Hepatocyte (in vitro differentiated cells): Measurements from ENCODE around the gene UQCC2.

Source experiments
- EZH2 ChIP-seq: fragments of 200-600 bp; sonication (generic); IDR thresholded peaks from 2 replicates; pipeline ENCODE4 v1.6.1; 2016; ENCODE audit warnings: antibody characterized with exemption, mild to moderate bottlenecking, borderline replicate concordance
- TF ChIP-seq, protein P1 (sequence below): fragments of 200-600 bp; sonication (generic); IDR thresholded peaks from 2 replicates; pipeline ENCODE4 v1.5.1; 2016; ENCODE audit warnings: antibody characterized with exemption, mild to moderate bottlenecking; ENCODE audit not compliant: poor library complexity

DNA sequence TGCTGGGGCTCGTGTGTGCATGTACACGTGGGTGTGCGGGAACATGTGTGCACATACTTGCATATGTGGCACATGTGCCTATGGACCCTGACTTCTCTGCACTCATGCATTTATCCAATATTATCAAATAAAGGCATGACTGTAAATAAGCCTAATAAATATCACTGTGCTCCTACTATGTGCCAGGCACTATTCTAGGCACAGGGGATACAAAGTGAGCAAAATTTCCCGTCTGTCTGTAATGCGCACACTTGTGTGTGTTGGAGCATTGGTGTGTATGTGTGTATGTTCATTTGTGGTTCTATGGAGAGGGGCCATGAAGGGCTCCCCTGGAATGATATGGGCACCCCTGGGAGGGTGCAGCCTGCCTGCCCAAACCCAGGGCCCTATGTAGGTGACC is 48.5 kb downstream of the UQCC2 start:
- TF ChIP-seq, protein P1, sequence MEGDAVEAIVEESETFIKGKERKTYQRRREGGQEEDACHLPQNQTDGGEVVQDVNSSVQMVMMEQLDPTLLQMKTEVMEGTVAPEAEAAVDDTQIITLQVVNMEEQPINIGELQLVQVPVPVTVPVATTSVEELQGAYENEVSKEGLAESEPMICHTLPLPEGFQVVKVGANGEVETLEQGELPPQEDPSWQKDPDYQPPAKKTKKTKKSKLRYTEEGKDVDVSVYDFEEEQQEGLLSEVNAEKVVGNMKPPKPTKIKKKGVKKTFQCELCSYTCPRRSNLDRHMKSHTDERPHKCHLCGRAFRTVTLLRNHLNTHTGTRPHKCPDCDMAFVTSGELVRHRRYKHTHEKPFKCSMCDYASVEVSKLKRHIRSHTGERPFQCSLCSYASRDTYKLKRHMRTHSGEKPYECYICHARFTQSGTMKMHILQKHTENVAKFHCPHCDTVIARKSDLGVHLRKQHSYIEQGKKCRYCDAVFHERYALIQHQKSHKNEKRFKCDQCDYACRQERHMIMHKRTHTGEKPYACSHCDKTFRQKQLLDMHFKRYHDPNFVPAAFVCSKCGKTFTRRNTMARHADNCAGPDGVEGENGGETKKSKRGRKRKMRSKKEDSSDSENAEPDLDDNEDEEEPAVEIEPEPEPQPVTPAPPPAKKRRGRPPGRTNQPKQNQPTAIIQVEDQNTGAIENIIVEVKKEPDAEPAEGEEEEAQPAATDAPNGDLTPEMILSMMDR, result no peak
- TF ChIP-seq EZH2, result no peak
